Measurements from ENCODE around the gene CBY3.
"Not testable (repeated sequence)": the region's sequence is repeated elsewhere in the genome, so short reads cannot be mapped to it uniquely, and the experiment has no call there.

The CBY3 gene

GRCh38 chr5:179680780-179681401 lies at the start of gene CBY3:
Gene CBY3, minus strand, starts transcription at chr5:179681034. Its CDS starts 116 bp downstream, at chr5:179680918.
- DNase-seq (ENCODE audit: low read depth in 2 of 2): no peak

GRCh38 chr5:179730356-179730755 lies 49.5 kb upstream of the CBY3 start:
- DNase-seq (ENCODE audit: low read depth in 2 of 2): no peak

GRCh38 chr5:179729727-179730126 lies 48.9 kb upstream of the CBY3 start:
- DNase-seq (ENCODE audit: low read depth in 2 of 2): no peak

GRCh38 chr5:179729303-179729702 lies 48.5 kb upstream of the CBY3 start:
- no peak for DNase-seq (ENCODE audit: low read depth in 2 of 2)

GRCh38 chr5:179727106-179727505 lies 46.3 kb upstream of the CBY3 start:
- no peak for DNase-seq (ENCODE audit: low read depth in 2 of 2)

GRCh38 chr5:179724163-179724562 lies 43.3 kb upstream of the CBY3 start:
- DNase-seq (ENCODE audit: low read depth in 2 of 2): no peak

GRCh38 chr5:179720222-179720621 lies 39.4 kb upstream of the CBY3 start:
- no peak for DNase-seq (ENCODE audit: low read depth in 2 of 2)

GRCh38 chr5:179716286-179716685 lies 35.5 kb upstream of the CBY3 start:
- no peak for DNase-seq (ENCODE audit: low read depth in 2 of 2)

GRCh38 chr5:179700401-179700918 lies 19.6 kb upstream of the CBY3 start:
- no peak for DNase-seq (ENCODE audit: low read depth in 2 of 2)

GRCh38 chr5:179699616-179700237 lies 18.9 kb upstream of the CBY3 start:
- DNase-seq (ENCODE audit: low read depth in 2 of 2): peak in 1 of 2 donors; percentile 32

GRCh38 chr5:179698935-179699615 lies 18.2 kb upstream of the CBY3 start, which contains the start of gene CANX:
Gene CANX, plus strand, starts transcription at chr5:179698967. Its CDS starts 6,715 bp downstream, at chr5:179705682.
- DNase-seq (ENCODE audit: low read depth in 2 of 2): no peak

GRCh38 chr5:179697993-179698934 lies 17.4 kb upstream of the CBY3 start:
- DNase-seq (ENCODE audit: low read depth in 2 of 2): peak; percentile 96 to 98

GRCh38 chr5:179697543-179697942 lies 16.7 kb upstream of the CBY3 start:
- DNase-seq (ENCODE audit: low read depth in 2 of 2): not testable (repeated sequence)

- DNase-seq (ENCODE audit: low read depth in 2 of 2): no peak
Observed at GRCh38 chr5:179697108-179697507, 16.3 kb upstream of the CBY3 start.

- DNase-seq (ENCODE audit: low read depth in 2 of 2): no peak
Observed at GRCh38 chr5:179696603-179697002, 15.8 kb upstream of the CBY3 start.

GRCh38 chr5:179694561-179694960 lies 13.7 kb upstream of the CBY3 start:
- DNase-seq (ENCODE audit: low read depth in 2 of 2): no peak

GRCh38 chr5:179689212-179689611 lies 8.4 kb upstream of the CBY3 start:
- DNase-seq (ENCODE audit: low read depth in 2 of 2): not testable (repeated sequence)

- no peak for DNase-seq (ENCODE audit: low read depth in 2 of 2)
Observed at GRCh38 chr5:179680014-179680779, 637 bp downstream of the CBY3 start.

- DNase-seq (ENCODE audit: low read depth in 2 of 2): peak; percentile 60 to 70
Observed at GRCh38 chr5:179679014-179679674, 1.7 kb downstream of the CBY3 start.

All from stimulated activated CD8-positive, alpha-beta memory T cell treated with anti-CD3 and anti-CD28 coated beads, Interleukin-2, amount 100 ng/mL, for 48 hours (primary cell).